GM19025 (cell line): Measurements from ENCODE around the gene LMNTD1.
"Not testable (repeated sequence)": the region's sequence is repeated elsewhere in the genome, so short reads cannot be mapped to it uniquely, and the experiment has no call there.

Experiments used
- ATAC-seq: cut with Tn5 transposase; IDR thresholded peaks from one replicate; pipeline ENCODE4 v1.9.1; 2021; ENCODE audit warnings: mild to moderate bottlenecking, low read depth, moderate library complexity; ENCODE audit not compliant: unreplicated experiment

Gene LMNTD1

GRCh38 chr12:25553098-25553497, at the start of gene LMNTD1:
Gene LMNTD1, minus strand, starts transcription at chr12:25553283. Its CDS starts 324 bp downstream, at chr12:25552959.
- no peak for ATAC-seq

- ATAC-seq, result no peak
Measured at GRCh38 chr12:25598956-25599355, 45.9 kb upstream of the LMNTD1 start.

GRCh38 chr12:25595496-25595895, 42.4 kb upstream of the LMNTD1 start:
- not testable (repeated sequence) for ATAC-seq

- no peak for ATAC-seq
Measured at GRCh38 chr12:25594376-25594775, 41.3 kb upstream of the LMNTD1 start.

- ATAC-seq, result no peak
Measured at GRCh38 chr12:25592725-25593495, 39.8 kb upstream of the LMNTD1 start.

- ATAC-seq, result no peak
Measured at GRCh38 chr12:25591144-25591543, 38.1 kb upstream of the LMNTD1 start.

- ATAC-seq, result no peak
Measured at GRCh38 chr12:25590011-25590721, 37.1 kb upstream of the LMNTD1 start.

- ATAC-seq, result no peak
Measured at GRCh38 chr12:25587346-25587745, 34.3 kb upstream of the LMNTD1 start.

- no peak for ATAC-seq
Measured at GRCh38 chr12:25585662-25586061, 32.6 kb upstream of the LMNTD1 start.

GRCh38 chr12:25585021-25585523, 32.0 kb upstream of the LMNTD1 start:
- no peak for ATAC-seq

- ATAC-seq, result no peak
Measured at GRCh38 chr12:25584596-25584995, 31.5 kb upstream of the LMNTD1 start.

- ATAC-seq, result no peak
Measured at GRCh38 chr12:25583545-25583944, 30.5 kb upstream of the LMNTD1 start.

- no peak for ATAC-seq
Measured at GRCh38 chr12:25581067-25581466, 28.0 kb upstream of the LMNTD1 start.

- ATAC-seq, result no peak
Measured at GRCh38 chr12:25578411-25579143, 25.5 kb upstream of the LMNTD1 start.

- no peak for ATAC-seq
Measured at GRCh38 chr12:25574761-25575160, 21.7 kb upstream of the LMNTD1 start.

GRCh38 chr12:25573346-25573745, 20.3 kb upstream of the LMNTD1 start:
- no peak for ATAC-seq

GRCh38 chr12:25570418-25570817, 17.3 kb upstream of the LMNTD1 start:
- no peak for ATAC-seq

- no peak for ATAC-seq
Measured at GRCh38 chr12:25566202-25566949, 13.3 kb upstream of the LMNTD1 start.

GRCh38 chr12:25558586-25558985, 5.5 kb upstream of the LMNTD1 start:
- no peak for ATAC-seq

GRCh38 chr12:25557830-25558436, 4.8 kb upstream of the LMNTD1 start:
- ATAC-seq, result no peak
